HepG2 (cell line): ENCODE data around the gene PIBF1. TPM values are rescaled to one million over a fixed set of nuclear protein-coding genes. Genes with fewer than 3 reads are reported as not detected.

Experiments used
- ATRX ChIP-seq: sonication (generic); formaldehyde crosslinking; IDR thresholded peaks from 2 replicates; pipeline ENCODE4 v1.4.0; 2020; ENCODE audit warnings: missing genetic modification reagents, borderline replicate concordance
- FOSL1 ChIP-seq: sonication (generic); formaldehyde crosslinking; IDR thresholded peaks from 2 replicates; pipeline ENCODE4 v1.9.0; 2021; ENCODE audit warnings: missing genetic modification reagents, borderline replicate concordance
- GRHL1 ChIP-seq: sonication (generic); formaldehyde crosslinking; conservative IDR thresholded peaks from 2 replicates; pipeline ENCODE4 v1.8.0; 2022; ENCODE audit warnings: missing genetic modification reagents
- SMAD3 ChIP-seq: sonication (generic); formaldehyde crosslinking; IDR thresholded peaks from 2 replicates; pipeline ENCODE4 v1.4.0; 2020; ENCODE audit warnings: missing genetic modification reagents
- TMF1 ChIP-seq: sonication (generic); formaldehyde crosslinking; IDR thresholded peaks from 2 replicates; pipeline ENCODE4 v1.8.1; 2022; ENCODE audit warnings: low read depth, missing genetic modification reagents
- ZBTB2 ChIP-seq: sonication (generic); formaldehyde crosslinking; IDR thresholded peaks from 2 replicates; pipeline ENCODE4 v1.8.0; 2022; ENCODE audit warnings: low read depth, missing genetic modification reagents
- ZNF432 ChIP-seq: sonication (generic); formaldehyde crosslinking; IDR thresholded peaks from 2 replicates; pipeline ENCODE4 v1.5.0; 2020; ENCODE audit warnings: missing genetic modification reagents, mild to moderate bottlenecking, borderline replicate concordance
- ZNF558 ChIP-seq: sonication (generic); formaldehyde crosslinking; IDR thresholded peaks from 2 replicates; pipeline ENCODE4 v1.9.0; 2022; ENCODE audit warnings: mild to moderate bottlenecking, missing genetic modification reagents, borderline replicate concordance
- ZNF660 ChIP-seq: sonication (generic); formaldehyde crosslinking; IDR thresholded peaks from 2 replicates; pipeline ENCODE4 v1.5.1; 2020; ENCODE audit warnings: mild to moderate bottlenecking, low read depth, missing genetic modification reagents, borderline replicate concordance
- ZNF720 ChIP-seq: sonication (generic); formaldehyde crosslinking; IDR thresholded peaks from 2 replicates; pipeline ENCODE4 v1.4.0; 2020; ENCODE audit warnings: missing genetic modification reagents
- ZNF747 ChIP-seq: sonication (generic); formaldehyde crosslinking; IDR thresholded peaks from 2 replicates; pipeline ENCODE4 v1.8.1; 2023; ENCODE audit warnings: missing genetic modification reagents, mild to moderate bottlenecking, borderline replicate concordance
- polyA plus RNA-seq, 8 experiments: library from polyadenylated mRNA; depleted of rRNA in 3 of 8; stranded (reverse) in 7 of 8; unstranded in 1 of 8; fragments of >200 nt; fragmentation: Illumina TruSeq in 4 of 8; extraction: Trizol in 4 of 8; gene quantifications; 2 replicates each; pipeline versions ENCODE4 v1.2.1 to v1.2.3, GENCODE V29; 2011 to 2016; ENCODE audit warnings: low read depth in 4 of 8, missing spikeins in 1 of 8, mixed read lengths in 1 of 8; ENCODE audit not compliant: insufficient read depth in 1 of 8
- total RNA-seq, 5 experiments: library from RNA; depleted of rRNA; stranded (reverse); fragments of >200 nt; fragmentation: Illumina TruSeq; extraction: Trizol; gene quantifications; 2 replicates each; pipeline ENCODE4 v1.2.3, GENCODE V29; 2016; ENCODE audit warnings: low read depth in 1 of 5
- TF ChIP-seq, protein P1 (sequence below), 2 experiments: sonication (generic) in 1 of 2; formaldehyde crosslinking in 1 of 2; IDR thresholded peaks; 2 replicates each; pipeline versions ENCODE4 v1.4.0 to v1.6.1; 2016 to 2020; ENCODE audit warnings: borderline replicate concordance in 1 of 2, low read depth in 1 of 2, mild to moderate bottlenecking in 1 of 2, missing genetic modification reagents in 1 of 2
- TF ChIP-seq, protein P2 (sequence below): IDR thresholded peaks from 2 replicates; pipeline ENCODE4 v1.6.1; 2016; ENCODE audit warnings: missing biosample characterization, missing genetic modification reagents, low read depth
- TF ChIP-seq, protein P3 (sequence below): sonication (generic); formaldehyde crosslinking; conservative IDR thresholded peaks from 2 replicates; pipeline ENCODE4 v1.4.0; 2020; ENCODE audit warnings: missing genetic modification reagents

The PIBF1 gene
- total and polyA plus RNA-seq, 2 of the 13 experiments (the other 11 are each of a cell fraction or from before 2014, with no cell fraction given), result 4.2 to 15.8 TPM

DNA sequence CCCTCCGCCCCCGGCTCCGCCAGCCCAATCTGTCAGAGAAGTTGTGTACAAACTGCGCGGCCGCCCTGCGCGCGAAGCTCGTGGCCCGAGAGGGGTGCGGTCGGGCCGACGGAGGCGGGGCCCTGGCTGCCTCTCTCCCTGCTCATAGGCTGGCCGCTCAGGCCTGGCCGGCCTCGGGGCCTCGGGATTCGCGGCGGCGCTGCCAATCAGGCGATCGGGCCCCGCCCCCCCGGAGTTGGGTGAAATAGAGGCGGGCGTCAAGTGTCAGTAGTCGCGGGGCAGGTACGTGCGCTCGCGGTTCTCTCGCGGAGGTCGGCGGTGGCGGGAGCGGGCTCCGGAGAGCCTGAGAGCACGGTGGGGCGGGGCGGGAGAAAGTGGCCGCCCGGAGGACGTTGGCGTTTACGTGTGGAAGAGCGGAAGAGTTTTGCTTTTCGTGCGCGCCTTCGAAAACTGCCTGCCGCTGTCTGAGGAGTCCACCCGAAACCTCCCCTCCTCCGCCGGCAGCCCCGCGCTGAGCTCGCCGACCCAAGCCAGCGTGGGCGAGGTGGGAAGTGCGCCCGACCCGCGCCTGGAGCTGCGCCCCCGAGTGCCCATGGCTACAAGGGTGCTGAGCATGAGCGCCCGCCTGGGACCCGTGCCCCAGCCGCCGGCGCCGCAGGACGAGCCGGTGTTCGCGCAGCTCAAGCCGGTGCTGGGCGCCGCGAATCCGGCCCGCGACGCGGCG lies 277.0 kb downstream of the PIBF1 start, which contains the start of gene KLF5 (continued):
- TF ChIP-seq GRHL1 (CRISPR knock-in tag), result no peak
- TF ChIP-seq ZNF558, result 0 out of 2 replicates have a peak, but pooled peaks have one; percentile 64
- TF ChIP-seq, protein P1, sequence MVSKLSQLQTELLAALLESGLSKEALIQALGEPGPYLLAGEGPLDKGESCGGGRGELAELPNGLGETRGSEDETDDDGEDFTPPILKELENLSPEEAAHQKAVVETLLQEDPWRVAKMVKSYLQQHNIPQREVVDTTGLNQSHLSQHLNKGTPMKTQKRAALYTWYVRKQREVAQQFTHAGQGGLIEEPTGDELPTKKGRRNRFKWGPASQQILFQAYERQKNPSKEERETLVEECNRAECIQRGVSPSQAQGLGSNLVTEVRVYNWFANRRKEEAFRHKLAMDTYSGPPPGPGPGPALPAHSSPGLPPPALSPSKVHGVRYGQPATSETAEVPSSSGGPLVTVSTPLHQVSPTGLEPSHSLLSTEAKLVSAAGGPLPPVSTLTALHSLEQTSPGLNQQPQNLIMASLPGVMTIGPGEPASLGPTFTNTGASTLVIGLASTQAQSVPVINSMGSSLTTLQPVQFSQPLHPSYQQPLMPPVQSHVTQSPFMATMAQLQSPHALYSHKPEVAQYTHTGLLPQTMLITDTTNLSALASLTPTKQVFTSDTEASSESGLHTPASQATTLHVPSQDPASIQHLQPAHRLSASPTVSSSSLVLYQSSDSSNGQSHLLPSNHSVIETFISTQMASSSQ (IDR thresholded peaks at IDR 0.05; ENCODE audit: low read depth), result no peak
- TF ChIP-seq, protein P1 (CRISPR knock-in tag; IDR thresholded peaks at IDR 0.05; ENCODE audit: borderline replicate concordance), result 0 out of 2 replicates have a peak, but pooled peaks have one; percentile 19
- no peak for TF ChIP-seq ZNF660
- TF ChIP-seq, protein P2, sequence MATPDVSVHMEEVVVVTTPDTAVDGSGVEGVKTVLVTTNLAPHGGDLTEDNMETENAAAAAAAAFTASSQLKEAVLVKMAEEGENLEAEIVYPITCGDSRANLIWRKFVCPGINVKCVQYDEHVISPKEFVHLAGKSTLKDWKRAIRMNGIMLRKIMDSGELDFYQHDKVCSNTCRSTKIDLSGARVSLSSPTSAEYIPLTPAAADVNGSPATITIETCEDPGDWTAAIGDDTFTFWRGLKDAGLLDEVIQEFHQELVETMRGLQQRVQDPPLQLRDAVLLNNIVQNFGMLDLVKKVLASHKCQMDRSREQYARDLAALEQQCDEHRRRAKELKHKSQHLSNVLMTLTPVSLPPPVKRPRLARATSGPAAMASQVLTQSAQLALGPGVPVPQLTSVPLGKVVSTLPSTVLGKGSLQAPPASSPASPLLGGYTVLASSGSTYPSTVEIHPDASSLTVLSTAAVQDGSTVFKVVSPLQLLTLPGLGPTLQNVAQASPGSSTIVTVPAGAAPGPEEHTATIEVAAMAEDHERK (CRISPR knock-in tag), result peak; percentile 19; the same call in 1 of the 2 replicates
- TF ChIP-seq, protein P3, sequence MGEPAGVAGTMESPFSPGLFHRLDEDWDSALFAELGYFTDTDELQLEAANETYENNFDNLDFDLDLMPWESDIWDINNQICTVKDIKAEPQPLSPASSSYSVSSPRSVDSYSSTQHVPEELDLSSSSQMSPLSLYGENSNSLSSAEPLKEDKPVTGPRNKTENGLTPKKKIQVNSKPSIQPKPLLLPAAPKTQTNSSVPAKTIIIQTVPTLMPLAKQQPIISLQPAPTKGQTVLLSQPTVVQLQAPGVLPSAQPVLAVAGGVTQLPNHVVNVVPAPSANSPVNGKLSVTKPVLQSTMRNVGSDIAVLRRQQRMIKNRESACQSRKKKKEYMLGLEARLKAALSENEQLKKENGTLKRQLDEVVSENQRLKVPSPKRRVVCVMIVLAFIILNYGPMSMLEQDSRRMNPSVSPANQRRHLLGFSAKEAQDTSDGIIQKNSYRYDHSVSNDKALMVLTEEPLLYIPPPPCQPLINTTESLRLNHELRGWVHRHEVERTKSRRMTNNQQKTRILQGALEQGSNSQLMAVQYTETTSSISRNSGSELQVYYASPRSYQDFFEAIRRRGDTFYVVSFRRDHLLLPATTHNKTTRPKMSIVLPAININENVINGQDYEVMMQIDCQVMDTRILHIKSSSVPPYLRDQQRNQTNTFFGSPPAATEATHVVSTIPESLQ (CRISPR knock-in tag), result no peak
- no peak for TF ChIP-seq FOSL1 (CRISPR knock-in tag)
- TF ChIP-seq TMF1 (CRISPR knock-in tag), result no peak
- TF ChIP-seq ZNF720, result no peak
- TF ChIP-seq ZNF432 (CRISPR knock-in tag), result no peak
- TF ChIP-seq ATRX (CRISPR knock-in tag), result no peak
- TF ChIP-seq SMAD3 (CRISPR knock-in tag), result no peak
- peak; percentile 17; the same call in 1 of the 2 replicates for TF ChIP-seq ZBTB2 (CRISPR knock-in tag)
- 0 out of 2 replicates have a peak, but pooled peaks have one; percentile 37 for TF ChIP-seq ZNF747 (CRISPR knock-in tag)
